NB4 (cell line): ENCODE data around the gene SPATA16.

Experiments
- DNase-seq: peaks from one replicate; pipeline ENCODE4 v3.0.0; 2010; ENCODE audit warnings: low read depth
- H3K4me3 ChIP-seq: one replicate; pipeline ENCODE4 v1.5.1; 2011; ENCODE audit warnings: mild to moderate bottlenecking, low read depth, low read length, moderate library complexity
- CTCF ChIP-seq: IDR thresholded peaks from one replicate; pipeline ENCODE4 v1.5.1; 2012; ENCODE audit warnings: low read depth, low read length
- MAX ChIP-seq: IDR thresholded peaks from 2 replicates; pipeline ENCODE4 v1.6.1; 2011; ENCODE audit warnings: low read depth, low read length
- MYC ChIP-seq: IDR thresholded peaks from 2 replicates; pipeline ENCODE4 v1.6.1; 2011; ENCODE audit warnings: low read depth, low read length
- POLR2A ChIP-seq: IDR thresholded peaks from 2 replicates; pipeline ENCODE4 v1.6.1; 2011; ENCODE audit warnings: mild to moderate bottlenecking; ENCODE audit not compliant: insufficient read length; ENCODE audit errors: extremely low read depth

Gene SPATA16

GRCh38 chr3:173007079-173007723 is 133.8 kb downstream of the SPATA16 start:
- TF ChIP-seq POLR2A (no peak), MYC (no peak), CTCF (no peak), MAX (no peak)
- no peak for DNase-seq
- no peak overlapping the region for H3K4me3 ChIP-seq

GRCh38 chr3:173006006-173006405 is 135.0 kb downstream of the SPATA16 start:
- TF ChIP-seq POLR2A (no peak), MYC (no peak), MAX (no peak), CTCF (no peak)
- no peak overlapping the region for H3K4me3 ChIP-seq
- no peak for DNase-seq

- TF ChIP-seq MYC: no peak
- TF ChIP-seq POLR2A: no peak
- TF ChIP-seq CTCF: no peak
- no peak for TF ChIP-seq MAX
- H3K4me3 ChIP-seq: no peak overlapping the region
- no peak for DNase-seq
Measured at GRCh38 chr3:173004681-173005080, 136.4 kb downstream of the SPATA16 start.

- H3K4me3 ChIP-seq: no peak overlapping the region
- no peak for TF ChIP-seq MAX
- TF ChIP-seq MYC: no peak
- no peak for TF ChIP-seq POLR2A
- no peak for TF ChIP-seq CTCF
- no peak for DNase-seq
Measured at GRCh38 chr3:173003956-173004355, 137.1 kb downstream of the SPATA16 start.

- no peak for DNase-seq
- no peak for TF ChIP-seq MYC
- no peak for TF ChIP-seq POLR2A
- no peak for TF ChIP-seq MAX
- no peak for TF ChIP-seq CTCF
- no peak overlapping the region for H3K4me3 ChIP-seq
Measured at GRCh38 chr3:173003471-173003870, 137.6 kb downstream of the SPATA16 start.

GRCh38 chr3:173001622-173002021 is 139.4 kb downstream of the SPATA16 start:
- TF ChIP-seq POLR2A: no peak
- TF ChIP-seq MYC: no peak
- TF ChIP-seq CTCF: no peak
- no peak for TF ChIP-seq MAX
- DNase-seq: no peak
- no peak overlapping the region for H3K4me3 ChIP-seq
